Mucosa of rectum (tissue), 2 donors: ENCODE measurements around the gene BRMS1.
A peak's percentile ranks its signal among the peaks of the same experiment; 100 is the strongest.
"Not testable (repeated sequence)": the region's sequence is repeated elsewhere in the genome, so short reads cannot be mapped to it uniquely, and the experiment has no call there.

Experiments used
- H3K27ac ChIP-seq, 2 donors: one replicate each; pipeline ENCODE4 v1.7.0; 2013; ENCODE audit warnings: inconsistent platforms in 2 of 2, low read depth in 2 of 2, low read length in 2 of 2
- H3K27me3 ChIP-seq, 2 donors: one replicate each; pipeline ENCODE4 v1.7.0; 2013; ENCODE audit warnings: low read length in 2 of 2; ENCODE audit not compliant: control insufficient read depth in 2 of 2, insufficient read depth in 2 of 2
- H3K36me3 ChIP-seq, 2 donors: one replicate each; pipeline ENCODE4 v1.7.0; 2013; ENCODE audit warnings: low read length in 2 of 2; ENCODE audit not compliant: control insufficient read depth in 2 of 2, insufficient read depth in 2 of 2
- H3K4me1 ChIP-seq, 2 donors: one replicate each; pipeline ENCODE4 v1.7.0; 2013; ENCODE audit warnings: low read length in 2 of 2, mild to moderate bottlenecking in 1 of 2; ENCODE audit not compliant: control insufficient read depth in 2 of 2, insufficient read depth in 2 of 2
- H3K4me3 ChIP-seq, 2 donors: one replicate each; pipeline ENCODE4 v1.7.0; 2013; ENCODE audit warnings: low read length in 2 of 2
- H3K9ac ChIP-seq, 2 donors: one replicate each; pipeline ENCODE4 v1.7.0; 2013; ENCODE audit warnings: low read length in 2 of 2, low read depth in 1 of 2, mild to moderate bottlenecking in 1 of 2
- H3K9me3 ChIP-seq, 2 donors: one replicate each; pipeline ENCODE4 v1.7.0; 2013; ENCODE audit warnings: low read length in 2 of 2; ENCODE audit not compliant: control insufficient read depth in 2 of 2
- donor health status: healthy.
- donor health status: Normal muscosa, but diverticular disease.

Gene BRMS1

GRCh38 chr11:66314561-66315497, 30.1 kb downstream of the BRMS1 start:
- Histone ChIP-seq H3K36me3 (no peaks in the 10 kb centered on the region), H3K4me1 (peaks cover 13 to 30% of the 10 kb centered on the region in 2 donors), H3K9ac (no peak overlapping the region), H3K9me3 (no peaks in the 10 kb centered on the region), H3K27ac (peak overlapping the region in 1 of 2 donors; percentile 87), H3K4me3 (peak overlapping the region; percentile 20 to 45), H3K27me3 (no peaks in the 10 kb centered on the region)

- Histone ChIP-seq H3K4me3 (peak overlapping the region in 1 of 2 donors; percentile 37), H3K27ac (peak overlapping the region; percentile 78 to 87), H3K4me1 (peaks cover 13 to 30% of the 10 kb centered on the region in 2 donors), H3K9me3 (no peaks in the 10 kb centered on the region), H3K36me3 (no peaks in the 10 kb centered on the region), H3K27me3 (no peaks in the 10 kb centered on the region), H3K9ac (no peak overlapping the region)
Measured at GRCh38 chr11:66314186-66314501, 30.8 kb downstream of the BRMS1 start.

- H3K4me1 ChIP-seq: peaks cover 13 to 30% of the 10 kb centered on the region in 2 donors
- H3K4me3 ChIP-seq: peak overlapping the region; percentile 59 to 64
- H3K9ac ChIP-seq: peak overlapping the region; percentile 56 to 65
- H3K36me3 ChIP-seq: no peaks in the 10 kb centered on the region
- H3K27me3 ChIP-seq: no peaks in the 10 kb centered on the region
- no peaks in the 10 kb centered on the region for H3K9me3 ChIP-seq
- H3K27ac ChIP-seq: peak overlapping the region; percentile 78 to 87
Measured at GRCh38 chr11:66313321-66314185, 31.4 kb downstream of the BRMS1 start.

- peak overlapping the region; percentile 57 to 65 for H3K9ac ChIP-seq
- peak overlapping the region; percentile 68 to 81 for H3K4me3 ChIP-seq
- H3K27ac ChIP-seq: peak overlapping the region; percentile 80 to 92
- H3K27me3 ChIP-seq: no peaks in the 10 kb centered on the region
- no peaks in the 10 kb centered on the region for H3K36me3 ChIP-seq
- peaks cover 6 to 21% of the 10 kb centered on the region in 2 donors for H3K4me1 ChIP-seq
- no peaks in the 10 kb centered on the region for H3K9me3 ChIP-seq
Measured at GRCh38 chr11:66312549-66313320, 32.2 kb downstream of the BRMS1 start.

GRCh38 chr11:66311965-66312548, 32.8 kb downstream of the BRMS1 start:
- Histone ChIP-seq H3K27ac (peak overlapping the region; percentile 80 to 92), H3K9ac (peak overlapping the region; percentile 57 to 61), H3K27me3 (no peaks in the 10 kb centered on the region), H3K9me3 (no peaks in the 10 kb centered on the region), H3K4me3 (peak overlapping the region; percentile 68 to 81), H3K36me3 (no peaks in the 10 kb centered on the region), H3K4me1 (peaks cover 4 to 21% of the 10 kb centered on the region in 2 donors)

- H3K27ac ChIP-seq: peak overlapping the region; percentile 80 to 92
- H3K9me3 ChIP-seq: no peaks in the 10 kb centered on the region
- H3K36me3 ChIP-seq: no peaks in the 10 kb centered on the region
- peak overlapping the region; percentile 57 to 61 for H3K9ac ChIP-seq
- H3K27me3 ChIP-seq: no peaks in the 10 kb centered on the region
- H3K4me1 ChIP-seq: peaks cover 4 to 21% of the 10 kb centered on the region in 2 donors
- H3K4me3 ChIP-seq: peak overlapping the region; percentile 68 to 81
Measured at GRCh38 chr11:66311470-66311964, 33.4 kb downstream of the BRMS1 start.

GRCh38 chr11:66310803-66311440, 34.0 kb downstream of the BRMS1 start:
- H3K36me3 ChIP-seq: not testable (repeated sequence)
- H3K4me1 ChIP-seq: peaks cover 4 to 21% of the 10 kb centered on the region in 2 donors

GRCh38 chr11:66310324-66310723, 34.6 kb downstream of the BRMS1 start:
- Histone ChIP-seq H3K27ac (no peak overlapping the region), H3K4me3 (no peak overlapping the region), H3K4me1 (peaks cover 4 to 19% of the 10 kb centered on the region in 2 donors), H3K27me3 (no peaks in the 10 kb centered on the region), H3K9ac (no peak overlapping the region), H3K9me3 (no peaks in the 10 kb centered on the region), H3K36me3 (no peaks in the 10 kb centered on the region)

More at GRCh38 chr11:66310803-66311440, 34.0 kb downstream of the BRMS1 start:
- not testable (repeated sequence) for H3K27ac ChIP-seq, H3K4me3 ChIP-seq, H3K27me3 ChIP-seq, H3K9me3 ChIP-seq, H3K9ac ChIP-seq

GRCh38 chr11:66309475-66309874, 35.4 kb downstream of the BRMS1 start:
- Histone ChIP-seq H3K9ac (no peak overlapping the region), H3K27me3 (no peaks in the 10 kb centered on the region), H3K36me3 (no peaks in the 10 kb centered on the region), H3K9me3 (no peaks in the 10 kb centered on the region), H3K4me3 (no peak overlapping the region), H3K27ac (no peak overlapping the region), H3K4me1 (peaks cover 4 to 14% of the 10 kb centered on the region in 2 donors)
